ENCODE data around the gene TMEM235. TPM values are rescaled to one million over a fixed set of nuclear protein-coding genes. Genes with fewer than 3 reads are reported as not detected.

Gene TMEM235
- total RNA-seq, 1 experiment from 2014 or later = not detected

Other genes with a start within 250 kb of the TMEM235 start
- gene TMC6, start 102.9 kb upstream of the TMEM235 start, total RNA-seq (2014; rRNA removed; shearing (Covaris generic)) = 0.53 TPM in 1 of 2 replicates, not detected in the other
- not detected in 2 replicates for gene TMC8, start 100.9 kb upstream of the TMEM235 start, total RNA-seq (2014; rRNA removed; shearing (Covaris generic))
- not detected in 2 replicates for gene C17orf99, start 85.2 kb upstream of the TMEM235 start, total RNA-seq (2014; rRNA removed; shearing (Covaris generic))
- 23.7 and 25.3 TPM in 2 replicates for gene SYNGR2, start 63.0 kb upstream of the TMEM235 start, total RNA-seq (2014; rRNA removed; shearing (Covaris generic))
- 305 and 456 TPM in 2 replicates for gene TK1, start 44.6 kb upstream of the TMEM235 start, total RNA-seq (2014; rRNA removed; shearing (Covaris generic))
- gene AFMID, start 44.3 kb upstream of the TMEM235 start, total RNA-seq (2014; rRNA removed; shearing (Covaris generic)) = 16.5 and 27.7 TPM in 2 replicates
- gene BIRC5, start 17.4 kb upstream of the TMEM235 start, total RNA-seq (2014; rRNA removed; shearing (Covaris generic)) = 301 and 370 TPM in 2 replicates
- gene SOCS3, start 128.4 kb downstream of the TMEM235 start, total RNA-seq (2014; rRNA removed; shearing (Covaris generic)) = 44.7 and 71.9 TPM in 2 replicates
- gene PGS1, start 147.0 kb downstream of the TMEM235 start, total RNA-seq (2014; rRNA removed; shearing (Covaris generic)) = 43.6 and 64.1 TPM in 2 replicates